SJSA1 (cell line): ENCODE results near the gene EFNA5. TPM values are rescaled to one million over a fixed set of nuclear protein-coding genes. Genes with fewer than 3 reads are reported as not detected.

Experiments
- DNase-seq, 2 experiments: peaks; one replicate each; pipeline ENCODE4 v3.0.0-alpha.2; 2015 to 2020; ENCODE audit warnings: low spot score in 2 of 2, low read depth in 1 of 2
- H3K27ac ChIP-seq: fragments of 250-450 bp; sonication (Bioruptor Pico); 2 replicates; pipeline ENCODE4 v1.5.1; 2020; ENCODE audit warnings: mild to moderate bottlenecking, moderate library complexity
- H3K27me3 ChIP-seq: fragments of 250-450 bp; sonication (Bioruptor Pico); replicated peaks from 2 replicates; pipeline ENCODE4 v1.5.1; 2020; ENCODE audit warnings: mild to moderate bottlenecking, moderate library complexity
- H3K36me3 ChIP-seq: fragments of 250-450 bp; sonication (Bioruptor Pico); 2 replicates; pipeline ENCODE4 v1.5.1; 2020; ENCODE audit warnings: mild to moderate bottlenecking
- H3K4me1 ChIP-seq: fragments of 250-450 bp; sonication (Bioruptor Pico); replicated peaks from 2 replicates; pipeline ENCODE4 v1.6.1; 2021; ENCODE audit warnings: mild to moderate bottlenecking
- H3K4me3 ChIP-seq: fragments of 250-450 bp; sonication (Bioruptor Pico); 2 replicates; pipeline ENCODE4 v1.5.1; 2020; ENCODE audit warnings: mild to moderate bottlenecking
- H3K9me3 ChIP-seq: fragments of 250-450 bp; sonication (Bioruptor Pico); replicated peaks from 2 replicates; pipeline ENCODE4 v1.5.1; 2020; ENCODE audit warnings: mild to moderate bottlenecking
- total RNA-seq: library from RNA; depleted of rRNA; stranded (reverse); fragments of >200 nt; shearing (Covaris generic); gene quantifications from 2 replicates; pipeline ENCODE4 v1.2.3, GENCODE V29; 2014

Gene EFNA5
- total RNA-seq, 1 experiment from 2014 or later: 0.87 TPM

GRCh38 chr5:107616213-107616612 lies 54.5 kb downstream of the EFNA5 start:
- H3K4me3 ChIP-seq: no peak overlapping the region
- no peak overlapping the region for H3K27ac ChIP-seq
- no peaks in the 10 kb centered on the region for H3K36me3 ChIP-seq
- H3K27me3 ChIP-seq: no peaks in the 10 kb centered on the region
- H3K9me3 ChIP-seq: no peaks in the 10 kb centered on the region
- DNase-seq: no peak
- peaks cover 9% of the 10 kb centered on the region for H3K4me1 ChIP-seq

GRCh38 chr5:107615299-107615817 lies 55.4 kb downstream of the EFNA5 start:
- H3K27me3 ChIP-seq: no peaks in the 10 kb centered on the region
- no peaks in the 10 kb centered on the region for H3K36me3 ChIP-seq
- peak in 1 of 2 experiments; percentile 10 for DNase-seq
- H3K9me3 ChIP-seq: no peaks in the 10 kb centered on the region
- no peak overlapping the region for H3K4me3 ChIP-seq
- H3K4me1 ChIP-seq: peaks cover 9% of the 10 kb centered on the region
- H3K27ac ChIP-seq: no peak overlapping the region

GRCh38 chr5:107612541-107612940 lies 58.2 kb downstream of the EFNA5 start:
- no peak for DNase-seq
- Histone ChIP-seq H3K36me3 (no peaks in the 10 kb centered on the region), H3K27ac (no peak overlapping the region), H3K9me3 (no peaks in the 10 kb centered on the region), H3K4me1 (peaks cover 6% of the 10 kb centered on the region), H3K4me3 (no peak overlapping the region), H3K27me3 (no peaks in the 10 kb centered on the region)

- no peaks in the 10 kb centered on the region for H3K36me3 ChIP-seq
- no peaks in the 10 kb centered on the region for H3K27me3 ChIP-seq
- DNase-seq: no peak
- peaks cover 6% of the 10 kb centered on the region for H3K4me1 ChIP-seq
- H3K27ac ChIP-seq: no peak overlapping the region
- no peak overlapping the region for H3K4me3 ChIP-seq
- H3K9me3 ChIP-seq: no peaks in the 10 kb centered on the region
These were observed 59.9 kb downstream of the EFNA5 start for GRCh38 chr5:107610798-107611197.

GRCh38 chr5:107607671-107608345 lies 62.9 kb downstream of the EFNA5 start:
- Histone ChIP-seq H3K36me3 (no peaks in the 10 kb centered on the region), H3K4me1 (no peaks in the 10 kb centered on the region), H3K4me3 (no peak overlapping the region), H3K9me3 (no peaks in the 10 kb centered on the region), H3K27ac (no peak overlapping the region), H3K27me3 (peaks cover 3% of the 10 kb centered on the region; the same call in 1 of the 2 replicates)
- no peak for DNase-seq

GRCh38 chr5:107607196-107607595 lies 63.5 kb downstream of the EFNA5 start:
- Histone ChIP-seq H3K27me3 (peaks cover 3% of the 10 kb centered on the region; the same call in 1 of the 2 replicates), H3K36me3 (no peaks in the 10 kb centered on the region), H3K27ac (no peak overlapping the region), H3K9me3 (no peaks in the 10 kb centered on the region), H3K4me3 (no peak overlapping the region), H3K4me1 (no peaks in the 10 kb centered on the region)
- DNase-seq: no peak

GRCh38 chr5:107605596-107606125 lies 65.1 kb downstream of the EFNA5 start:
- DNase-seq: no peak
- Histone ChIP-seq H3K27ac (no peak overlapping the region), H3K36me3 (no peaks in the 10 kb centered on the region), H3K4me3 (no peak overlapping the region), H3K4me1 (no peaks in the 10 kb centered on the region), H3K27me3 (peaks cover 8% of the 10 kb centered on the region; the same call in 1 of the 2 replicates), H3K9me3 (no peaks in the 10 kb centered on the region)

- H3K27me3 ChIP-seq: peaks cover 8% of the 10 kb centered on the region; the same call in 1 of the 2 replicates
- no peak for DNase-seq
- no peak overlapping the region for H3K4me3 ChIP-seq
- H3K9me3 ChIP-seq: no peaks in the 10 kb centered on the region
- H3K4me1 ChIP-seq: no peaks in the 10 kb centered on the region
- no peak overlapping the region for H3K27ac ChIP-seq
- H3K36me3 ChIP-seq: no peaks in the 10 kb centered on the region
These were observed 65.7 kb downstream of the EFNA5 start for GRCh38 chr5:107604990-107605389.

GRCh38 chr5:107604146-107604910 lies 66.4 kb downstream of the EFNA5 start:
- H3K27me3 ChIP-seq: peaks cover 10% of the 10 kb centered on the region; the same call in 1 of the 2 replicates
- no peaks in the 10 kb centered on the region for H3K4me1 ChIP-seq
- H3K36me3 ChIP-seq: no peaks in the 10 kb centered on the region
- DNase-seq: no peak
- no peak overlapping the region for H3K27ac ChIP-seq
- no peaks in the 10 kb centered on the region for H3K9me3 ChIP-seq
- no peak overlapping the region for H3K4me3 ChIP-seq

- Histone ChIP-seq H3K4me1 (no peaks in the 10 kb centered on the region), H3K36me3 (no peaks in the 10 kb centered on the region), H3K9me3 (no peaks in the 10 kb centered on the region), H3K4me3 (no peak overlapping the region), H3K27me3 (peaks cover 14% of the 10 kb centered on the region; the same call in 1 of the 2 replicates), H3K27ac (no peak overlapping the region)
- DNase-seq: no peak
These were observed 67.4 kb downstream of the EFNA5 start for GRCh38 chr5:107603349-107603748.

GRCh38 chr5:107602896-107603295 lies 67.8 kb downstream of the EFNA5 start:
- no peak for DNase-seq
- H3K36me3 ChIP-seq: no peaks in the 10 kb centered on the region
- H3K27ac ChIP-seq: no peak overlapping the region
- no peaks in the 10 kb centered on the region for H3K9me3 ChIP-seq
- no peak overlapping the region for H3K4me3 ChIP-seq
- H3K4me1 ChIP-seq: no peaks in the 10 kb centered on the region
- peaks cover 14% of the 10 kb centered on the region; the same call in 1 of the 2 replicates for H3K27me3 ChIP-seq

- Histone ChIP-seq H3K4me1 (no peaks in the 10 kb centered on the region), H3K27ac (no peak overlapping the region), H3K9me3 (no peaks in the 10 kb centered on the region), H3K36me3 (no peaks in the 10 kb centered on the region), H3K4me3 (no peak overlapping the region), H3K27me3 (peaks cover 14% of the 10 kb centered on the region; the same call in 1 of the 2 replicates)
- no peak for DNase-seq
These were observed 69.7 kb downstream of the EFNA5 start for GRCh38 chr5:107601076-107601475.

GRCh38 chr5:107598958-107599357 lies 71.8 kb downstream of the EFNA5 start:
- H3K4me3 ChIP-seq: no peak overlapping the region
- H3K9me3 ChIP-seq: no peaks in the 10 kb centered on the region
- H3K27me3 ChIP-seq: peaks cover 11% of the 10 kb centered on the region; the same call in 1 of the 2 replicates
- H3K36me3 ChIP-seq: no peaks in the 10 kb centered on the region
- no peak for DNase-seq
- no peaks in the 10 kb centered on the region for H3K4me1 ChIP-seq
- H3K27ac ChIP-seq: no peak overlapping the region

- Histone ChIP-seq H3K4me1 (no peaks in the 10 kb centered on the region), H3K36me3 (no peaks in the 10 kb centered on the region), H3K27me3 (peaks cover 11% of the 10 kb centered on the region; the same call in 1 of the 2 replicates), H3K27ac (no peak overlapping the region), H3K4me3 (no peak overlapping the region), H3K9me3 (no peaks in the 10 kb centered on the region)
- no peak for DNase-seq
These were observed 72.9 kb downstream of the EFNA5 start for GRCh38 chr5:107597803-107598202.
